Measurements from ENCODE around the gene CYP1A1. TPM values are rescaled to one million over a fixed set of nuclear protein-coding genes. Genes with fewer than 3 reads are reported as not detected.

CYP1A1 gene
- polyA plus RNA-seq, 1 donor: 0.54 TPM

DNA sequence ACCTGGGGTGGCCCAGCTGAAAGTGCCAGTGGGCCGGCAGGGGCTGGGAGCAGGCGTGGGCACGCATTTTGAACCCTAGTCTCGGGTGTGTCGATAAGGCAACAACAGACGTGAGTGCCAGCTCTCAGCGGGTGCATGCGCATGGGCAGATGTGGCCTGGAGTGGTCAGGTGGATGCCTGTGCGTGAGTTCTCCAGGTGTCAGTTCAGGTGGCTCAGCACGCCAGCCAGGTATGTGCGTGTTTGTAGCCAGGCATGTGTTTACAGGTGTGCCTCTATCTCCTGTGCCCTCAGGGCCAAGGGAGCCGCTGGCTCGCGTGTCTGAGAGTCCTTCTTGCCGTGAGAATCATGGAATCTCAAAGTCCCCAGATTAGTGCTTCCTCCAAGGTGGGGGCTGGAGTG, 38.1 kb upstream of the CYP1A1 start:
- DNase-seq: peak in 1 of 2 donors; percentile 69
- peaks cover 10% of the 10 kb centered on the region for H3K4me1 ChIP-seq (ENCODE audit: control insufficient read depth, insufficient read depth, low read length)
- H3K36me3 ChIP-seq (ENCODE audit: control insufficient read depth, insufficient read depth, low read length): no peaks in the 10 kb centered on the region
- no peaks in the 10 kb centered on the region for H3K9me3 ChIP-seq (ENCODE audit: control insufficient read depth, low read depth, low read length)
- no peak overlapping the region for H3K4me3 ChIP-seq (ENCODE audit: low read length)
- H3K27ac ChIP-seq (ENCODE audit: low read length): no peak overlapping the region
- WGBS (ENCODE audit: insufficient coverage, low lambda C conversion rate): no CpG with 5 or more reads among the region's 15 CpGs
- peaks cover 8% of the 10 kb centered on the region for H3K27me3 ChIP-seq (ENCODE audit: control insufficient read depth, insufficient read depth, low read length)

- H3K4me1 ChIP-seq (ENCODE audit: control insufficient read depth, insufficient read depth, low read length): peaks cover 10% of the 10 kb centered on the region
- no peak for DNase-seq
- H3K27ac ChIP-seq (ENCODE audit: low read length): no peak overlapping the region
- WGBS (ENCODE audit: insufficient coverage, low lambda C conversion rate): no CpG with 5 or more reads among the region's 6 CpGs
- H3K4me3 ChIP-seq (ENCODE audit: low read length): no peak overlapping the region
- H3K36me3 ChIP-seq (ENCODE audit: control insufficient read depth, insufficient read depth, low read length): no peaks in the 10 kb centered on the region
- H3K9me3 ChIP-seq (ENCODE audit: control insufficient read depth, low read depth, low read length): no peaks in the 10 kb centered on the region
- peaks cover 7% of the 10 kb centered on the region for H3K27me3 ChIP-seq (ENCODE audit: control insufficient read depth, insufficient read depth, low read length)
Observed at GRCh38 chr15:74762791-74763150, 37.4 kb upstream of the CYP1A1 start.

DNA sequence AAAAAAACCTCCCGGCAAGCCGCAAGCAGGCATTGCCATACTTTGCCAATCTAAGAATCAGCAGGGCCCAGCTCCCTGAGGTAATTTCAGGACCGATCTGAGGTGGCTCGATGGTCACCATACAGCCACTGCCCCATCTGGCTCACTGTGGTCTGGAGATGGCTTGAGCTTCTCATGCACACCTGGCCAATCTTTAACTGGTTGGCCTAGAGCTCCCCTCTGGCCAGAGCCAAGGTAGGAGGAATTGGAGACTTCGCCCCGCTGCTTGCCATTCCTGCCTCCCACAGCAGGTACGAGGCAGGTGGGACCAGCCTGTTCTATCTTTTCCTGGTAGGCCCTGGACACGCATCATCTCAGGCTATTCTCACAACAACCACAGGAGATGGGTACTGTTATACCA, 33.4 kb upstream of the CYP1A1 start:
- Histone ChIP-seq H3K36me3 (ENCODE audit: control insufficient read depth, insufficient read depth, low read length) (no peaks in the 10 kb centered on the region), H3K4me1 (ENCODE audit: control insufficient read depth, insufficient read depth, low read length) (peaks cover 10% of the 10 kb centered on the region), H3K9me3 (ENCODE audit: control insufficient read depth, low read depth, low read length) (no peaks in the 10 kb centered on the region), H3K4me3 (ENCODE audit: low read length) (no peak overlapping the region), H3K27ac (ENCODE audit: low read length) (no peak overlapping the region), H3K27me3 (ENCODE audit: control insufficient read depth, insufficient read depth, low read length) (peaks cover 7% of the 10 kb centered on the region)
- WGBS (ENCODE audit: insufficient coverage, low lambda C conversion rate): no CpG with 5 or more reads among the region's 8 CpGs
- no peak for DNase-seq

DNA sequence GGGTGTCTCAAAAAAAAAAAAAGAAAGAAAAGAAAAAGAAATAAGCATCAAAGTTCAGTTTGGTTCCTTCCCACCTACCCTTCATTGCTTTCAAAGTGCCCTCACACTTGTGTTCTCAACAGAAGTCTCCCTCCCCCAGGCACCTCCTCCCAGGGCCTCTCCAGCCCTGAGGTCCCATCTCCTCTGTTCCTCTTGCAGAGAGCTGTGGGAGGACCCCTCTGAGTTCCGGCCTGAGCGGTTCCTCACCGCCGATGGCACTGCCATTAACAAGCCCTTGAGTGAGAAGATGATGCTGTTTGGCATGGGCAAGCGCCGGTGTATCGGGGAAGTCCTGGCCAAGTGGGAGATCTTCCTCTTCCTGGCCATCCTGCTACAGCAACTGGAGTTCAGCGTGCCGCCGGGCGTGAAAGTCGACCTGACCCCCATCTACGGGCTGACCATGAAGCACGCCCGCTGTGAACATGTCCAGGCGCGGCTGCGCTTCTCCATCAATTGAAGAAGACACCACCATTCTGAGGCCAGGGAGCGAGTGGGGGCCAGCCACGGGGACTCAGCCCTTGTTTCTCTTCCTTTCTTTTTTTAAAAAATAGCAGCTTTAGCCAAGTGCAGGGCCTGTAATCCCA, 29.4 kb upstream of the CYP1A1 start:
- Histone ChIP-seq H3K27me3 (ENCODE audit: control insufficient read depth, insufficient read depth, low read length) (peaks cover 8% of the 10 kb centered on the region), H3K36me3 (ENCODE audit: control insufficient read depth, insufficient read depth, low read length) (no peaks in the 10 kb centered on the region)
- WGBS (ENCODE audit: insufficient coverage, low lambda C conversion rate): no CpG with 5 or more reads among the region's 20 CpGs

DNA sequence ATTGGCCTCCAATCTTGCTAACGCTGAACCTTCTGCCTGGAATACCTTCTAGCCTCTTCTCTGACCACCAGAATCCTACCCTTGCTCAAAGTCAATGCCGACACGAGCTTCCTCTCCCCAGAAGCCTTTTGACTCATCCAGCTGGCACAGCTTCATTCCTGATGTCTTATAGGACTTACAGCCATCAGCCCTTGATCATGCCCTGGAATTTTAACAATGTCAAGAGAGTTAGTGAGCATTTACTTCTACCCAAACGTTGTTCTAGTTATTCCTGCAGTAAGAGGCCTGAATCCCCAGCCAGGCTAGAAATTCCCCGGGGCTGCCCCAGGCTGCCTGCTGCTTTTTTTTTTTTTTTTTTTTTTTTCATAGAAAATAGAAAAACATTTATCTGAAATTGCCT, 27.2 kb upstream of the CYP1A1 start:
- Histone ChIP-seq H3K27ac (ENCODE audit: low read length) (no peak overlapping the region), H3K4me3 (ENCODE audit: low read length) (no peak overlapping the region), H3K4me1 (ENCODE audit: control insufficient read depth, insufficient read depth, low read length) (no peaks in the 10 kb centered on the region), H3K36me3 (ENCODE audit: control insufficient read depth, insufficient read depth, low read length) (no peaks in the 10 kb centered on the region), H3K9me3 (ENCODE audit: control insufficient read depth, low read depth, low read length) (no peaks in the 10 kb centered on the region), H3K27me3 (ENCODE audit: control insufficient read depth, insufficient read depth, low read length) (peaks cover 7% of the 10 kb centered on the region)
- no peak for DNase-seq
- WGBS (ENCODE audit: insufficient coverage, low lambda C conversion rate): no CpG with 5 or more reads among the region's 5 CpGs

More for the DNA sequence above, 29.4 kb upstream of the CYP1A1 start:
- Histone ChIP-seq H3K4me1 (ENCODE audit: control insufficient read depth, insufficient read depth, low read length) (no peaks in the 10 kb centered on the region), H3K4me3 (ENCODE audit: low read length) (no peak overlapping the region), H3K27ac (ENCODE audit: low read length) (no peak overlapping the region), H3K9me3 (ENCODE audit: control insufficient read depth, low read depth, low read length) (no peaks in the 10 kb centered on the region)
- no peak for DNase-seq

GRCh38 chr15:74752011-74752410, 26.7 kb upstream of the CYP1A1 start:
- Histone ChIP-seq H3K4me1 (ENCODE audit: control insufficient read depth, insufficient read depth, low read length) (no peaks in the 10 kb centered on the region), H3K36me3 (ENCODE audit: control insufficient read depth, insufficient read depth, low read length) (no peaks in the 10 kb centered on the region), H3K27ac (ENCODE audit: low read length) (no peak overlapping the region), H3K27me3 (ENCODE audit: control insufficient read depth, insufficient read depth, low read length) (peaks cover 7% of the 10 kb centered on the region), H3K9me3 (ENCODE audit: control insufficient read depth, low read depth, low read length) (no peaks in the 10 kb centered on the region), H3K4me3 (ENCODE audit: low read length) (no peak overlapping the region)
- WGBS (ENCODE audit: insufficient coverage, low lambda C conversion rate): 50% methylated on average over 2 of the region's 8 CpGs
- no peak for DNase-seq

DNA sequence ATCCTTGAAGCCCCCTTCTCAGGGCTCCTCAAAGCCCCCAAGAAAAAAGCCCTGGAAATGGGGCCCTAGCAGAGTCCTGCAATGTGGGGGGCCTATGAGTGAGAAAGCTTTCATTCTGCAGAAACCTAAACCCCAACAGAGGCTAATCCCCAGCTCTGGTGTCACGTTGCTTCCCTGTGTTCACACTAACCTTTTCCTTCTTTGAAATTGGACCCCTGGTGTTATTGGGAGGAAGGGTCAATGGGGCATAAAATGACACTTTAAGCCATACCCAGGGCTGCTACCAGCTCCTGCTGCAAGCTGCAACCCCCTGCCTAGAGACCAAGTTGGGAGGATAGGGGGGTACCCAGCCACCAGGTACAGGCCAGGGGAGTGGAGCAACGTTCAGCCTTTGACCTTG, 25.4 kb upstream of the CYP1A1 start:
- no peaks in the 10 kb centered on the region for H3K4me1 ChIP-seq (ENCODE audit: control insufficient read depth, insufficient read depth, low read length)
- H3K36me3 ChIP-seq (ENCODE audit: control insufficient read depth, insufficient read depth, low read length): no peaks in the 10 kb centered on the region
- no peak overlapping the region for H3K27ac ChIP-seq (ENCODE audit: low read length)
- H3K4me3 ChIP-seq (ENCODE audit: low read length): no peak overlapping the region
- no peaks in the 10 kb centered on the region for H3K9me3 ChIP-seq (ENCODE audit: control insufficient read depth, low read depth, low read length)
- DNase-seq: no peak
- peaks cover 7% of the 10 kb centered on the region for H3K27me3 ChIP-seq (ENCODE audit: control insufficient read depth, insufficient read depth, low read length)
- no CpG with 5 or more reads among the region's 2 CpGs for WGBS (ENCODE audit: insufficient coverage, low lambda C conversion rate)

GRCh38 chr15:74749832-74750231, 24.5 kb upstream of the CYP1A1 start:
- H3K4me1 ChIP-seq (ENCODE audit: control insufficient read depth, insufficient read depth, low read length): no peaks in the 10 kb centered on the region
- no peak overlapping the region for H3K27ac ChIP-seq (ENCODE audit: low read length)
- H3K4me3 ChIP-seq (ENCODE audit: low read length): no peak overlapping the region
- no CpG with 5 or more reads among the region's 20 CpGs for WGBS (ENCODE audit: insufficient coverage, low lambda C conversion rate)
- peaks cover 7% of the 10 kb centered on the region for H3K27me3 ChIP-seq (ENCODE audit: control insufficient read depth, insufficient read depth, low read length)
- H3K9me3 ChIP-seq (ENCODE audit: control insufficient read depth, low read depth, low read length): no peaks in the 10 kb centered on the region
- no peak for DNase-seq
- no peaks in the 10 kb centered on the region for H3K36me3 ChIP-seq (ENCODE audit: control insufficient read depth, insufficient read depth, low read length)

- Histone ChIP-seq H3K27me3 (ENCODE audit: control insufficient read depth, insufficient read depth, low read length) (peaks cover 4% of the 10 kb centered on the region), H3K27ac (ENCODE audit: low read length) (no peak within 1 kb of the TSS), H3K4me3 (ENCODE audit: low read length) (no peak within 1 kb of the TSS), H3K9me3 (ENCODE audit: control insufficient read depth, low read depth, low read length) (no peaks in the 10 kb centered on the region), H3K4me1 (ENCODE audit: control insufficient read depth, insufficient read depth, low read length) (no peaks in the 10 kb centered on the region), H3K36me3 (ENCODE audit: control insufficient read depth, insufficient read depth, low read length) (no peaks in the 10 kb centered on the region)
- no CpG with 5 or more reads among the region's 3 CpGs for WGBS (ENCODE audit: insufficient coverage, low lambda C conversion rate)
- DNase-seq: no peak
Observed at GRCh38 chr15:74748322-74748946, 23.1 kb upstream of the CYP1A1 start, which contains the start of gene CYP1A2. Gene CYP1A2 (plus strand): TSS chr15:74748845. CDS start chr15:74749739, 894 bp downstream.

- H3K9me3 ChIP-seq (ENCODE audit: control insufficient read depth, low read depth, low read length): peaks cover 3% of the 10 kb centered on the region
- 78% methylated on average over 2 of the region's 4 CpGs for WGBS (ENCODE audit: insufficient coverage, low lambda C conversion rate)
Observed at GRCh38 chr15:74746389-74746788, 21.1 kb upstream of the CYP1A1 start.

GRCh38 chr15:74742422-74742821, 17.1 kb upstream of the CYP1A1 start:
- no peak for DNase-seq
- H3K36me3 ChIP-seq (ENCODE audit: control insufficient read depth, insufficient read depth, low read length): no peaks in the 10 kb centered on the region
- H3K4me1 ChIP-seq (ENCODE audit: control insufficient read depth, insufficient read depth, low read length): no peaks in the 10 kb centered on the region
- no peak overlapping the region for H3K27ac ChIP-seq (ENCODE audit: low read length)
- peaks cover 3% of the 10 kb centered on the region for H3K9me3 ChIP-seq (ENCODE audit: control insufficient read depth, low read depth, low read length)
- 67% methylated on average over 2 of the region's 5 CpGs for WGBS (ENCODE audit: insufficient coverage, low lambda C conversion rate)
- H3K4me3 ChIP-seq (ENCODE audit: low read length): no peak overlapping the region
- H3K27me3 ChIP-seq (ENCODE audit: control insufficient read depth, insufficient read depth, low read length): no peaks in the 10 kb centered on the region

More at GRCh38 chr15:74746389-74746788, 21.1 kb upstream of the CYP1A1 start:
- no peak for DNase-seq
- Histone ChIP-seq H3K4me1 (ENCODE audit: control insufficient read depth, insufficient read depth, low read length) (no peaks in the 10 kb centered on the region), H3K27me3 (ENCODE audit: control insufficient read depth, insufficient read depth, low read length) (no peaks in the 10 kb centered on the region), H3K4me3 (ENCODE audit: low read length) (no peak overlapping the region), H3K36me3 (ENCODE audit: control insufficient read depth, insufficient read depth, low read length) (no peaks in the 10 kb centered on the region), H3K27ac (ENCODE audit: low read length) (no peak overlapping the region)
